HEK293T (cell line): ENCODE measurements around the gene RNF113A.

Source experiments
- ARNT ChIP-seq: fragments of 450-650 bp; IDR thresholded peaks from 2 replicates; pipeline ENCODE4 v1.6.1; 2017; ENCODE audit warnings: mild to moderate bottlenecking
- BHLHE40 ChIP-seq: fragments of 450-650 bp; IDR thresholded peaks from 2 replicates; pipeline ENCODE4 v1.6.1; 2016; ENCODE audit warnings: mild to moderate bottlenecking, moderate library complexity, borderline replicate concordance
- ELF4 ChIP-seq: fragments of 450-650 bp; IDR thresholded peaks from 2 replicates; pipeline ENCODE4 v1.6.1; 2017; ENCODE audit warnings: antibody characterized with exemption
- TF ChIP-seq, protein P1 (sequence below): fragments of 450-650 bp; IDR thresholded peaks from 2 replicates; pipeline ENCODE4 v1.6.1; 2016

- TF ChIP-seq BHLHE40: no peak
- no peak for TF ChIP-seq ARNT
- no peak for TF ChIP-seq ELF4
- TF ChIP-seq, protein P1, sequence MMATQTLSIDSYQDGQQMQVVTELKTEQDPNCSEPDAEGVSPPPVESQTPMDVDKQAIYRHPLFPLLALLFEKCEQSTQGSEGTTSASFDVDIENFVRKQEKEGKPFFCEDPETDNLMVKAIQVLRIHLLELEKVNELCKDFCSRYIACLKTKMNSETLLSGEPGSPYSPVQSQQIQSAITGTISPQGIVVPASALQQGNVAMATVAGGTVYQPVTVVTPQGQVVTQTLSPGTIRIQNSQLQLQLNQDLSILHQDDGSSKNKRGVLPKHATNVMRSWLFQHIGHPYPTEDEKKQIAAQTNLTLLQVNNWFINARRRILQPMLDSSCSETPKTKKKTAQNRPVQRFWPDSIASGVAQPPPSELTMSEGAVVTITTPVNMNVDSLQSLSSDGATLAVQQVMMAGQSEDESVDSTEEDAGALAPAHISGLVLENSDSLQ: no peak
These were observed 48.5 kb upstream of the RNF113A start for GRCh38 chrX:119919835-119920585.
